ENCODE measurements around the gene AR.

Gene AR

GRCh38 chrX:67724359-67725110 is 180.7 kb downstream of the AR start:
- DNase-seq (ENCODE audit: low read depth in 3 of 3, low spot score in 1 of 3) = no peak

GRCh38 chrX:67725471-67725870 is 181.7 kb downstream of the AR start:
- no peak for DNase-seq (ENCODE audit: low read depth in 3 of 3, low spot score in 1 of 3)

GRCh38 chrX:67726018-67726417 is 182.2 kb downstream of the AR start:
- no peak for DNase-seq (ENCODE audit: low read depth in 3 of 3, low spot score in 1 of 3)

- no peak for DNase-seq (ENCODE audit: low read depth in 3 of 3, low spot score in 1 of 3)
Observed at GRCh38 chrX:67727576-67727975, 183.8 kb downstream of the AR start.

GRCh38 chrX:67730296-67730695 is 186.5 kb downstream of the AR start:
- no peak for DNase-seq (ENCODE audit: low read depth in 3 of 3, low spot score in 1 of 3)

- no peak for DNase-seq (ENCODE audit: low read depth in 3 of 3, low spot score in 1 of 3)
Observed at GRCh38 chrX:67731061-67731460, 187.2 kb downstream of the AR start.

GRCh38 chrX:67732864-67733263 is 189.0 kb downstream of the AR start:
- no peak for DNase-seq (ENCODE audit: low read depth in 3 of 3, low spot score in 1 of 3)

GRCh38 chrX:67734111-67734753 is 190.4 kb downstream of the AR start:
- no peak for DNase-seq (ENCODE audit: low read depth in 3 of 3, low spot score in 1 of 3)

- no peak for DNase-seq (ENCODE audit: low read depth in 3 of 3, low spot score in 1 of 3)
Observed at GRCh38 chrX:67749536-67749935, 205.7 kb downstream of the AR start.

GRCh38 chrX:67750694-67751093 is 206.9 kb downstream of the AR start:
- DNase-seq (ENCODE audit: low read depth in 3 of 3, low spot score in 1 of 3) = no peak

- DNase-seq (ENCODE audit: low read depth in 3 of 3, low spot score in 1 of 3) = no peak
Observed at GRCh38 chrX:67759018-67759417, 215.2 kb downstream of the AR start.

- DNase-seq (ENCODE audit: low read depth in 3 of 3, low spot score in 1 of 3) = no peak
Observed at GRCh38 chrX:67777148-67777547, 233.3 kb downstream of the AR start.

- DNase-seq (ENCODE audit: low read depth in 3 of 3, low spot score in 1 of 3) = no peak
Observed at GRCh38 chrX:67779099-67779498, 235.3 kb downstream of the AR start.

Measured in stimulated activated CD4-positive, alpha-beta T cell treated with anti-CD3 and anti-CD28 coated beads, TNF-alpha, amount 100 ng/mL, for 1 hour (primary cell).